GM21367 (cell line): Measurements from ENCODE around the gene ARVCF.

Source experiments
- ATAC-seq: cut with Tn5 transposase; IDR thresholded peaks from one replicate; pipeline ENCODE4 v1.9.1; 2021; ENCODE audit not compliant: unreplicated experiment

The ARVCF gene

DNA sequence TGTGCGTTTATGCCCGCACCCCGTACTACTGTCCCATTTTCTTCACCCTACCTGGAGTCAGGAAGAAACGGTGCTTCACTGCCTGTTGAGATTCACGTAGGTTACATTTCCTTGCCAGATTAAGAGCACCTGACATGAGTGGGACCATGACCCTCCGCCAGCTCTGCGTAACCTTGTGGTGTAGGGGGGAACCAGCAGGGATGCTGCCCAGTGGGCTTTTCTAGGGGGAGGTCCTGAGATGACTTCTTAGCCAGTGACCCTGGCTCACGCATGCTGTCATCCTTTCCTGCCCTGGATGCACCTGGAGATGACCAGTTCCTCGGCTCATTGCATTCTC is 967 bp upstream of the ARVCF start:
- ATAC-seq = no peak

DNA sequence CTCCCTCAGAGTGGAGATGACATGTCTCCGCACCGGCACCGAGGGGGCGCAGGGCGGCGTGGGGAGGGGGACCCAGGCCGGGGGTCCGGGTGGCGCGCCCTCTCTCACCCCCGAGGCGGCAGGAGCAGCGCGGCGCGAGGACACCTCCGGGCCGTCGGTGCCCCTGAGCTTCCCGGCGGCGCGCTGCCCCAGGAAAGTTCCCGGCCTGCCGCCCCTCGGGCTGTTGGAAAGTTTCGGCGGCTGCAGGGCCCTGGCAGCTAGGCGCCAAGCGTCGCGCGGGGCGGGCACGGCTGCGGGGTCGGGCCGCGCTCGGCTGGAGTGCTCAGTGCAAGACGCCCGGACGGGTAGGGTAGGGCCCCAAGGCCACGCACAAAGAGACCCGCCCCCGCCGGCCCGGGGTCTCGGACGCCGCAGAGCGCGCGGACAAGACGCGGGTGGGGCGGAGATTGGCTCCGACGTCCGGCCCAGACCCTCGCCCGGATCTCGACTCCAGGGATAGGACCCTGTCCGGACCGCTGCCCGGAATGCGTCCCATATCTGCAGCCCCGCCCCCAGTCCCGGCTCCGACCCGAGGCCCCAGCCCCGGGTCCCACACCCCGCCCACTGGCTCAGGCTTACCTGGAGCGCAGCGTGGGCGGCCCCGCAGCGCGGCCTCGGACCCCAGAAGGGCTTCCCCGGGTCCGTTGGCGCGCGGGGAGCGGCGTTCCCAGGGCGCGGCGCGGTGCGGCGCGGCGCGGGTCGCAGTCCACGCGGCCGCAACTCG is 471 bp downstream of the ARVCF start:
- ATAC-seq = no peak

DNA sequence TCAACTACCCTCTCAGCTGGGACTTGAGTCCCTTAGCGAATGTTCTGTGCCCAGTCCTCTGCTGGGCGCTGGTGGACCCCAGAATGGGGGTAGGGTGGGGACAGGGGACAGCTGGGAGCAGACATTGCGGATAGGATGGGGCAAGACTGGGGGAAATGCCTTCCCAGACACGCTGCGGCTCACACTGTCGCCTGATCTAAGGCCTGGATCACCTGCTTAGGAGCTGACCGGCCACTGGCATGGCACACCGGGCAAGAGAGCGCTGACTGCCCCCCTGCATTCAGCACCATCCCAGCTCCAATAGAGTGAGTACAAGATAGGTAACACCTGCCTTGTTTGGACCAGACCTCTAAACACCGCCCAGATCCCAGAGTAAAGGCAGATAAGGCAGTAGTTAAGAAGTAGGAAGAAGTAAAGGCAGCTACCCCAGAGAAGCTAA is 1.4 kb downstream of the ARVCF start:
- no peak for ATAC-seq

GRCh38 chr22:20014526-20015186 is 2.0 kb downstream of the ARVCF start:
- ATAC-seq = no peak

DNA sequence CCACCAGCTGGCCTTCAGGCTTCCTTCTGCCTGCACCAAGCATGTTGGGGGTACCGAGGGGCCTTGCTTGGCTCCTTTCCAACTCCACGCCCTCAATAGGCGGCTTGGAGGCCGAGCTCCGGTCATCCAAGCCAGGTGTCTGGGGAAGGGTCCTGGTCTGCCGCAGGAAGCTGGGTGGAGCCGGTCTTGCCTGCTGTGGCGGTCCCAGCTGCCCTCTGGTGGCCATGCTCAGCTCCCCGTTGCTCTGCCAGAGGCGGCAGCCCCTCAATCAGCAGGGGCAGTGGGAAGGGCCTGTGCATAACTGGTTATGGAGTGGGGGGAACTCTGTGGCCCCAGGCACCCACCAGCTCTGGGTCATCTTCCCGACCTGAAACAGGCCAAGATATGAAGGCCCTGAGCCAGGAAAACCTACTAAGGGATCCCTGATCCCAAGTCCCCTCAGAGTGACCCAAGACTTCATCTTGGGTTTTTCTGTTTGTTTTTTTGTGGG is 3.2 kb downstream of the ARVCF start:
- no peak for ATAC-seq

DNA sequence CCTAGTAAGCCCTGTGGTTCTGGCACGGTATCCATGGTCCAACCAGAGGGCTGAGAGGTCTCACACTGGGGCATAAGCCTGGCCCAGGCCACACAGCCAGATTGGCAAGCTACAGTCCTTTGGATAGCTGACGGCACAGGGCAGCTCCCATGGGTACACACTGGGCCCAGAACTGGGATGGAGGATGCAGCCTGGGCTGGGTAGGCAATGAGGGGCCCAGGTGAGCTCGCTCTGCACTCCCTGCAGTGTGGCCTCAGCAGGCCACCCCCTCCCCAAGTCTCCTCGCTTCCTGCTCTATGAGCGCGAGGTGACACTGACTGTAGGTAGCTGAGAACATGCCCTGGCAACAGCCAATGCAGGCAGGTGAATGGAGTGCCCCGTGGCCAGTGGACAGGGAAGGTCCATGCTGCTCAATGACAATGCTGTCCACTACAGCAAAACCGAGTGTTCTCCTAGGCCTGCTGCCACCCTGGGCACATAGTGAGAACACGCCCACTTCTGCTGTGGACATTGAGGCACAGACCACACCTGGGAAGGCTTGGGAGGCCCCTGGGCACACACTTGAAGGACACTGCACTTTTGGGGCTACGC is 3.8 kb downstream of the ARVCF start:
- ATAC-seq = no peak

- ATAC-seq = no peak
Measured at GRCh38 chr22:20011993-20012740, 4.5 kb downstream of the ARVCF start.

- no peak for ATAC-seq
Measured at GRCh38 chr22:20011123-20011992, 5.3 kb downstream of the ARVCF start.

GRCh38 chr22:20010307-20011122 is 6.1 kb downstream of the ARVCF start:
- ATAC-seq = no peak

- ATAC-seq = no peak
Measured at GRCh38 chr22:20009582-20010306, 6.9 kb downstream of the ARVCF start.

GRCh38 chr22:20009018-20009491 is 7.6 kb downstream of the ARVCF start:
- ATAC-seq = no peak

- ATAC-seq = no peak
Measured at GRCh38 chr22:20008221-20008995, 8.2 kb downstream of the ARVCF start.

DNA sequence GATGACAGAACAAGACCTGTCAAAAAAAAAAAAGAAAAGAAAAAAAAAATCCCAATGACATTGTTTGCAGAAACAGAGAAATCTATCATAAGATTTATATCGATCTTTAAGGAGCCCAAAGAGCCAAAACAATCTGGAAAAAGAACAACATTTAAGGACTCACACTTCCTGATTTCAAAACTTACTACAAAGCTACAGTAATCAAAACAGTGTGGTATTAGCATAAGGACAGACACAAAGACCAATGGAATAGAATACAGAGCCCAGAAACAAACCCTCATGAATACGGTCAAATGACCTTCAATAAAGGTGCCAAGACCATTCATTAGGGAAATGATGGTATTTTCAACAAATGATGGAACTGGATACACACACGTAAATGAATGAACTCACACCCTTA is 12.2 kb downstream of the ARVCF start:
- no peak for ATAC-seq

DNA sequence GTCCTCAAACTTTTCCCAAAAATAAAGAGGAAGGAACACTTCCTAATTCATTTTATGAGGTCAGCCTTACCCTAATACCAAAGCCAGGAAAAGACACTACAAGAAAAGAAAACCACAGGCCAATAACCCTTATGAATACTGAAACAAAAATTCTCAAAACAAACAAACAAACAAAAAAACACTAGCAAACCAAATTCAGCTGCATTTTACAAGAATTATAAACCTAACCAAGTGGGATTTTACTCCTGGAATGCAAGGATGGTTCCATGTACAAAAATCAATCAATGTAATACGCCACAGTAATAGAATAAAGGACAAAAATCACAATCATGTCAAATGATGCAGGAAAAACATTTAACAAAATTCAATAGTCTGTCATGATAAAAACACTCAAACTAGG is 13.3 kb downstream of the ARVCF start:
- ATAC-seq = no peak

DNA sequence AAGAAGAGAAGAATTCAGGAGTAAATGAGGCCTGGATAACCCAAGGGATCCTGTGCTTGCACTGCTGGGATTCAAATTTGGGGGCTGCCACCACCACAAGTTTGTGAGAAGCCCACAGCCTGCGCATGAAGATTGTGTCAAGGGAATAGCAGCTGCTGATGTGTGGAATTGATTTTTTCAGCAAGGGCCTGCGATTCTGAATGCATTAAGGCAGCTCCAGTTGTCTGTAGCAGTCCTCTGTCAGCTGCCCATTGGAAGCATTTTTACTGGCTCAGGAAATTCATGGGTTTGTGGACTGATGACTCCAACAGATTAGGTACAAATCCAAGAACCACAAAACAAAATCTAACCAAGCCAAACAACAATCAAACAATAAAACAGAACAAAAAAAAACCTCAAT is 14.0 kb downstream of the ARVCF start:
- no peak for ATAC-seq

DNA sequence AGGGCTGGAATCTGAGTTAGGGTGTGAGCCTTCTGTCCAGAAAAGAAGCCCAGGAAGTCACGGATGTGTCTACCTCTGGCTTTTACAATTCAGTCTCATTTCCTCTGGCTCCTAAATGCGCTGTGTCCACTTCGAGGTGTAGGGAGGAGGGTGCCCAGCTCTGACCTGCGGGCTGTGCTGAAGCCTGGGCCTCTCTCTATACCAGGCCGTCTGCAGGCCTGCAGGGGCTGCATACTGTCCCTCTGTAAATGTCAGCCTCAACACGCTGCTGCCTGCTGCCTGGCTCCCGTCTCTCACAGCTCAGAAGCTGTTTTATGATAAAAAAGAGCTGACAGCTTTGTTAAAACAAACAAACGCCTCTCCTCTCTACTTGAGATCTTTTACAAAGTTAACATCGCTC is 14.5 kb downstream of the ARVCF start:
- ATAC-seq = no peak

- ATAC-seq = no peak
Measured at GRCh38 chr22:20001082-20001638, 15.5 kb downstream of the ARVCF start.
